Left kidney (tissue), 2 donors: ENCODE results near the gene MAD2L1BP. TPM values are rescaled to one million over a fixed set of nuclear protein-coding genes. Genes with fewer than 3 reads are reported as not detected.

ENCODE experiments used
- DNase-seq: peaks from one replicate; pipeline ENCODE4 v3.0.0-alpha.2; 2013
- polyA plus RNA-seq: library from polyadenylated mRNA; unstranded; fragments of 120-200 nt; gene quantifications from one replicate; pipeline ENCODE4 v1.2.1, GENCODE V29; 2013; ENCODE audit not compliant: insufficient read length

MAD2L1BP gene
- polyA plus RNA-seq, 1 donor = 25.7 TPM

DNA sequence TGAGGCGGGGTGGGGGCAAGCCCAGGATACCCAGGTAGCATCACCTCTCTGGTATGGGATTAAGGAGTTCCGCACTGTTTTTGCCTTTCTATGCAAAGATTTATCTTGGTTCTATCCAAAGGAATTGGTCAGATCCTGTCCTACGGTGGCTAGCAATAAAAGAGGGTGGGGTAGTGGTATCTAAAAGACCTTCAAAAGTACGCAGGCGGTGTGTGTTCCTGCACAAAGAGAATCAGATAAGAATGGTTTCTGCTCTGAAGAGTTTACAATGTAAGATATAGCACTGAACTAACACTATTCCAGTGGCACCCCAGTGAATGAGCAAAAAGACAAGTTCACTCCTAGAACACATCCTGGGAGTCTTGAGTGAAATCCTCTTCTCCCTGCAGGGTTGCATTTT, 45.7 kb downstream of the MAD2L1BP start:
- no peak for DNase-seq

DNA sequence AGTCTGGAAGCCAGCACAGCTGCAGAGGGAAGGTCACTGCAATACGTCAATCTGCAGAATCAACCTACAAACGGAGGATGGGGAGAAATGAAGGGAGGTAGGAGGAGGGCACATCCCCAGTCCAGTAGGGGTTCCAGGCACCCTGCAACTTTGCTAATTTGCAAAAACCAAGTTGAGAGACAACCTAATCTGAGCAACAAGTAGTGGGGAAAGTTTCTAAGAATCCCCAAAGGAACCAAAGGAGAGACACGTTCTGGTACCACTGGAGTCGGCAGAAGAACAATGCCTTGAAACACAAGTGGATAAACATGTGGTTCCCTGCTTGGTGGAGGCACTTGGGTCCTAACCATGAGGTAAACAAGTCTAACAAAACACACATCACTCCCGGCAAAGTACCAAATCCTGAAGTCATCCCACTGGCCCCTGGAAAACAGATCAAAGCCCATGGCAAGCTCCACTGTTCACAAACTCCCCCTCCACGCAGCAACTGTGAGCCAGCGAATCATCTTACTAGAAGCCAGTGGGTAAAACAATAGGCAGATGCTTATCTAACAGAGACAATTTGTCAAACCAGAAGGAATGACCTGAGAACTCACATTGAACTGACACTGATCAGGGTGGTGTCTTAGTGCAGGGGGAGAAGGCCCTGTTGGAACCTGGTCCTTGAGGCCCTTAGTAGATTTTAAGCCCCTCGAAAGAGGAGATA, 47.2 kb downstream of the MAD2L1BP start:
- DNase-seq = no peak

DNA sequence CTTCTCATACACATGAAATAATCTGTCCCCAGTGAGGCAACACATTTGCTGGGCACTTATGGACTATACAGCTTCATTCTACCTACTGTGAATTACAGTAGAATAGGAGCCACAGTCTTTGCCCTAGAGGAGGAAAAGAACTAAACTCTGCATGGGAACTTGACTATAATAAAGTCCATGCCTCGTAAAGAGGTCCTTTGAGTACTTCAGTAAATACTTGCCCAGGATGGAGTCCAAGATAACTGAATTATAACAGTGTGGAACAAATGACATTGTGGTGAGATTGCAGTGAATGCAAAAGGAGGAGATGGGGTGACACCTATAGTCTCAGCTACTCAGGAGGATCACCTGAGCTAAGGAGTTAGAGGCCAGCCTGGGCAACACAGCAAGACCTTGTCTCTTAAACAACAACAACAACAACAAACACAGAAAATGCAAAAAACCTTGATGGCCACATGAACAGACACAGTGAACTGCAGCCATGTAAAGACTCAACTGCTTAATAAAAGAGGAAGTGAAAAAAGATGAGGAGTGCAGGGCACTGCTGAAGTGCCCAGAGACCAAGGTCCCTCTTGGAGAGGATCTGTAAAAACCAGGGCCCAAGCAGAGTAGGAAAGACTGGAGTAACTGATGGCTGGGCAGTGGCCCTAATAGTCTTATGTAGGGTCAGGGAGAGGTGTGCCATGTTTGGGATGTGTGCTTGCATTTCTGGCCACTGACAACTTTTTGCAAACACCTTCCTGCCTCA, 48.2 kb downstream of the MAD2L1BP start:
- no peak for DNase-seq

DNA sequence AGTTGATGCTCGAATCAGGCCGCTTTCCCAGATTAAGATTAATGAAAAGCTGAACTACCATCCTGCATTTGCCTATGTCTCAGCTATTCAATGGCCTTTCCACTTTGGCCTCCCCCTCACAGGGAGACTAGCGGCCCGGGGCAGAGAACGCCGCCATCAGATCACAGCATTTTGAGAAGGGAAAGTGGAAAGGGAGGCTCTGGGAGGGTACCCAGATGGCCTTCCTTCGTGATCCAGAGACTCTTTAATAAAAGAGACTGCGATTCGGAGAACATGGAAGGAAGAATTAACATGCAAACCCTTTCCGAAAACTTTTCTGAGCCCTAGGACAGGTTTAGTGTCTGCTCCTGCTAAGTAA, 51.4 kb downstream of the MAD2L1BP start:
- DNase-seq = no peak

DNA sequence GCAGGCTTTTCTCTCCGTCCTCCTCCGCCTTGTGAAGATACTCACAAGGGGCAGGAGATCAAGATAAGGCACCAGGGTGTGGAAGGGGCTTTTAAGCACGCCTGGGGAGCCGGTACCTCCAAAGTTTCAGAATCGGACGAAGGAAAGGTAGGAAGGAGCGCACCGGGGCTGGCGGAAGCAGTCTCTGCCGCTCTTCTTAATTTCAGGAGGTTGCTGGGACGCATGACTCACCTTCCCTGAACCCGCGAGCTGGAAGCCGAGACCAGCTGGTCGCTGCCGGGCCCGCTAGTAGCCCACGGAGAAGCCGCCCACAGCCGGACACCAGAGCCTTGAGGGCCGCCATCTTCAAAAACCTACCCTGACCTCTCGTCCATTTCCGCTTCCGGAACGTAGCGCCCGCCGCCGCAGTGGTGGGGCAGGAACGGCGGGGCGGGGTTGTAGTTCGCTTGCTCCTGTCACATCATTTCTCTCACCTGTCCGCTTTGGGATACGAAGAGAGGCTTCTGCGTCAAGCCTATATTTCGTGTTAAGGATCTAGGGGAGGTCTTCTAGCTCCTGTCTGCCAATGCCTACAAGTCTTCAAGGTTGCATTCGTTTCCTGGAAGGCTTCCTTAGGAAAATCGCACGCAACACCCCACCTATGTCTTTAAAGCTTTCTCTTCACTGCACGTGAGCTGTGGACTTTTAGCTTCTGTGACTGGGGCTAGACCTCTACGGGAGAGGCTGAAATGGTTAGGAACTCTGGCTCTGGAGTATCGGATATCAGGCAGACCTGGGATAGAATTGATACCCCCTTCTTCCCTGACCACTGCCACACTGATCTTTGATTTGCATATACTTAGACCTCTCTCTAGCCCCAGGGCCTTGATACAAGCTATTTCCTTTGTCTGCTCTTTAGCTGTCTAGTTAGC, 52.1 kb downstream of the MAD2L1BP start, which contains the start of gene MRPS18A:
Gene MRPS18A, minus strand, starts transcription at position 355 of the 911 bp plus-strand sequence. Its CDS starts 12 bp downstream, at position 343.
- DNase-seq = no peak

DNA sequence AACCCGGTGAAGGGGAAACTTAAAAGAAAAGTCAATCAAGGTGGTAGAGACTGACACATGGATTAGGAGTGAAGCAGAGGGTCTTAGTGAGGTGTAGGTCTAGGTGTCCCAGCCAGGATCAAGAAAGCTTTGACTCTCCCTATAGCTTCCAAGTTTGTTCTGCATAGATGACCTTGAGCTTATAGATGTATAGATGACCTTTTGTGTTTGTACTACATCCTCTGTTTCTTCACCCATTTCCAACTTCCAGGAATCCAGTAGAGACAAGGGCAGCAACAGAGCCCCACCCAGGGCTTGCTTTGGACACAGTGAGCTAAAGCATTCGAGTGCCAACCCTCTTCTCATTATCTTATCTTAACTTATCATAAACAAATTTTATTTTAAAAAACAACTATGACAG, 53.8 kb downstream of the MAD2L1BP start:
- no peak for DNase-seq

Other genes with a start within 250 kb of the MAD2L1BP start
- gene ABCC10, start 208.3 kb upstream of the MAD2L1BP start, polyA plus RNA-seq = 28.9 TPM
- gene DLK2, start 180.3 kb upstream of the MAD2L1BP start, polyA plus RNA-seq = 1.00 TPM
- 41.3 TPM for gene TJAP1, start 158.3 kb upstream of the MAD2L1BP start, polyA plus RNA-seq
- gene LRRC73, start 125.5 kb upstream of the MAD2L1BP start, polyA plus RNA-seq = 1.2 TPM
- 137 TPM for gene YIPF3, start 118.9 kb upstream of the MAD2L1BP start, polyA plus RNA-seq
- 40.2 TPM for gene POLR1C, start 118.8 kb upstream of the MAD2L1BP start, polyA plus RNA-seq
- gene XPO5, start 59.8 kb upstream of the MAD2L1BP start, polyA plus RNA-seq = 68.7 TPM
- 28.5 TPM for gene POLH, start 59.7 kb upstream of the MAD2L1BP start, polyA plus RNA-seq
- gene GTPBP2, start 6.6 kb upstream of the MAD2L1BP start, polyA plus RNA-seq = 63.7 TPM
- gene RSPH9, start 9.2 kb downstream of the MAD2L1BP start, polyA plus RNA-seq = 1.4 TPM
- gene MRPS18A, start 52.0 kb downstream of the MAD2L1BP start, polyA plus RNA-seq = 40.9 TPM
- gene VEGFA, start 134.4 kb downstream of the MAD2L1BP start, polyA plus RNA-seq = 312 TPM